K562 (cell line): Measurements from ENCODE around the gene IRF9. TPM values are rescaled to one million over a fixed set of nuclear protein-coding genes. Genes with fewer than 3 reads are reported as not detected.

Experiments used
- ATAC-seq: fragments of 200-7000 bp; cut with Tn5 transposase; 3 replicates; pipeline ENCODE4 v1.9.1; 2020; ENCODE audit warnings: moderate library complexity
- BruUV-seq: library from RNA; stranded (reverse); fragments of 400-500 nt; replicated peaks from 2 replicates; lab custom pipeline; 2021; lab: Mats Ljungman, UMichigan
- CTCF ChIA-PET: fragments of 300-600 bp; formaldehyde crosslinking; extraction: SDS; loops from one replicate; lab custom pipeline; 2021; ENCODE audit warnings: low intra/inter-chr PET ratio; lab: Yijun Ruan, JAX
- POLR2A ChIA-PET: fragments of 300-600, 350-650 bp; sonication (Branson Sonifier 250); formaldehyde crosslinking; extraction: SDS; loops from one replicate; lab custom pipeline; 2021; ENCODE audit warnings: antibody characterized with exemption, inconsistent platforms; lab: Yijun Ruan, JAX
- DNase-seq, 4 experiments: peaks; one replicate each; pipeline versions ENCODE4 v3.0.0 to v3.0.0-alpha.2; 2011 to 2018; ENCODE audit warnings: low spot score in 3 of 4, mixed read lengths in 3 of 4; ENCODE audit errors: extremely low read depth in 1 of 4
- FAIRE-seq: peaks from 2 replicates; lab custom pipeline; 2011; peaks lifted over from hg19 to GRCh38; lab: Jason Lieb, UNC
- H2AFZ ChIP-seq: 2 replicates; pipeline ENCODE4 v1.6.0; 2011; ENCODE audit warnings: low read depth, low read length, control low read depth, inconsistent platforms
- H3K27ac ChIP-seq: fragments of 200-600 bp; 3 replicates; pipeline ENCODE4 v1.8.0; 2011; ENCODE audit warnings: low read depth, mild to moderate bottlenecking, control low read depth, inconsistent platforms, low read length, moderate library complexity, mixed read lengths; ENCODE audit errors: extremely low read depth
- H3K27me3 ChIP-seq, 2 experiments: fragments of 300-600 bp in 1 of 2; 2 replicates in 1 of 2; 3 replicates in 1 of 2; pipeline versions ENCODE4 v1.6.0 to v1.8.0; 2011; ENCODE audit warnings: inconsistent platforms in 2 of 2, low read length in 2 of 2, mild to moderate bottlenecking in 1 of 2, mixed read lengths in 1 of 2, moderate library complexity in 1 of 2; ENCODE audit not compliant: control insufficient read depth in 2 of 2, insufficient read depth in 2 of 2
- H3K36me3 ChIP-seq: fragments of 300-600 bp; 3 replicates; pipeline ENCODE4 v1.8.0; 2011; ENCODE audit warnings: mild to moderate bottlenecking, low read length, inconsistent platforms; ENCODE audit not compliant: control insufficient read depth, insufficient read depth
- H3K4me1 ChIP-seq, 2 experiments: fragments of 200-600 bp in 1 of 2; replicated peaks in 1 of 2; 2 replicates in 1 of 2; 3 replicates in 1 of 2; pipeline versions ENCODE4 v1.5.1 to v1.8.0; 2011; ENCODE audit warnings: inconsistent platforms in 2 of 2, low read length in 2 of 2, mild to moderate bottlenecking in 1 of 2, mixed read lengths in 1 of 2, moderate library complexity in 1 of 2; ENCODE audit not compliant: control insufficient read depth in 2 of 2, insufficient read depth in 2 of 2
- H3K4me2 ChIP-seq: 2 replicates; pipeline ENCODE4 v1.6.1; 2011; ENCODE audit warnings: low read length, control low read depth, inconsistent platforms, mixed read lengths; ENCODE audit not compliant: insufficient read depth
- H3K4me3 ChIP-seq: fragments of 200-600 bp; sonication (generic), shearing (Covaris generic); 2 replicates; pipeline ENCODE4 v1.5.1; 2016; ENCODE audit warnings: control low read depth, inconsistent platforms
- H3K79me2 ChIP-seq: fragments of 200-600 bp; 3 replicates; pipeline ENCODE4 v1.8.0; 2011; ENCODE audit warnings: low read length, inconsistent platforms; ENCODE audit not compliant: control insufficient read depth, insufficient read depth
- H3K9ac ChIP-seq, 2 experiments: 2 replicates each; pipeline versions ENCODE4 v1.6.0 to v1.6.1; 2011; ENCODE audit warnings: low read depth in 2 of 2, low read length in 2 of 2, control low read depth in 1 of 2, inconsistent platforms in 1 of 2, mild to moderate bottlenecking in 1 of 2, mixed read lengths in 1 of 2; ENCODE audit not compliant: insufficient read depth in 1 of 2
- H3K9me1 ChIP-seq: one replicate; pipeline ENCODE4 v1.6.0; 2011; ENCODE audit warnings: inconsistent platforms, mild to moderate bottlenecking, low read length, moderate library complexity; ENCODE audit not compliant: control insufficient read depth, insufficient read depth
- H3K9me3 ChIP-seq: replicated peaks from 2 replicates; pipeline ENCODE4 v1.5.1; 2011; ENCODE audit warnings: low read depth, low read length, inconsistent platforms; ENCODE audit not compliant: control insufficient read depth, insufficient read depth
- H4K20me1 ChIP-seq: replicated peaks from 2 replicates; pipeline ENCODE4 v1.6.1; 2011; ENCODE audit warnings: low read length, inconsistent platforms, mixed read lengths; ENCODE audit not compliant: control insufficient read depth, insufficient read depth
- C11orf30 ChIP-seq: fragments of 450-650 bp; IDR thresholded peaks from 2 replicates; pipeline ENCODE4 v1.6.1; 2016; ENCODE audit warnings: low read depth, mild to moderate bottlenecking
- DACH1 ChIP-seq: fragments of 450-650 bp; IDR thresholded peaks from 2 replicates; pipeline ENCODE4 v1.6.1; 2018; ENCODE audit not compliant: partially characterized antibody
- FOXM1 ChIP-seq, 2 experiments: fragments of 450-650 bp in 1 of 2; sonication (generic) in 1 of 2; formaldehyde crosslinking in 1 of 2; IDR thresholded peaks; 2 replicates each; pipeline versions ENCODE4 v1.6.1 to v1.9.0; 2017 to 2022; ENCODE audit warnings: low read depth in 2 of 2, mild to moderate bottlenecking in 2 of 2, missing genetic modification reagents in 1 of 2, moderate library complexity in 1 of 2
- IFI16 ChIP-seq: fragments of 250-450 bp; sonication (Bioruptor Pico); IDR thresholded peaks from 2 replicates; pipeline ENCODE4 v2.1.2; 2022; ENCODE audit warnings: mild to moderate bottlenecking, inconsistent platforms
- MTA3 ChIP-seq: fragments of 450-650 bp; formaldehyde crosslinking; IDR thresholded peaks from 2 replicates; pipeline ENCODE4 v1.6.1; 2017; ENCODE audit warnings: mild to moderate bottlenecking, borderline replicate concordance
- RFX5 ChIP-seq: IDR thresholded peaks from 2 replicates; pipeline ENCODE4 v1.6.1; 2011; ENCODE audit warnings: low read depth, mild to moderate bottlenecking, improper control_type of control experiment, low read length
- TAL1 ChIP-seq: fragments of 450-650 bp; IDR thresholded peaks from 2 replicates; pipeline ENCODE4 v1.6.1; 2016; ENCODE audit warnings: mild to moderate bottlenecking
- TOE1 ChIP-seq, 2 experiments: fragments of 450-650 bp in 1 of 2; sonication (generic) in 1 of 2; formaldehyde crosslinking in 1 of 2; IDR thresholded peaks; 2 replicates each; pipeline versions ENCODE4 v1.7.1 to v1.8.0; 2016 to 2022; ENCODE audit warnings: borderline replicate concordance in 2 of 2, mild to moderate bottlenecking in 2 of 2, antibody characterized with exemption in 1 of 2, inconsistent platforms in 1 of 2, low read depth in 1 of 2, missing genetic modification reagents in 1 of 2, moderate library complexity in 1 of 2
- ZFP1 ChIP-seq: fragments of 450-650 bp; formaldehyde crosslinking; IDR thresholded peaks from 2 replicates; pipeline ENCODE4 v1.4.0; 2020; ENCODE audit warnings: mild to moderate bottlenecking, mixed read lengths
- ZNF165 ChIP-seq: fragments of 250-450 bp; sonication (Bioruptor Pico); IDR thresholded peaks from 2 replicates; pipeline ENCODE4 v1.4.0; 2020; ENCODE audit warnings: borderline replicate concordance
- ZNF197 ChIP-seq: fragments of 200-800 bp; sonication (Bioruptor generic); IDR thresholded peaks from 2 replicates; pipeline ENCODE4 v1.6.1; 2016; ENCODE audit warnings: low read depth, missing genetic modification characterization, missing compliant biosample characterization
- ZNF263 ChIP-seq: sonication (generic); formaldehyde crosslinking; IDR thresholded peaks from 2 replicates; pipeline ENCODE4 v1.8.0; 2022; ENCODE audit warnings: mild to moderate bottlenecking, missing genetic modification reagents, borderline replicate concordance
- ZNF699 ChIP-seq: fragments of 250-450 bp; sonication (Bioruptor Pico); IDR thresholded peaks from 2 replicates; pipeline ENCODE4 v1.8.0; 2021; ENCODE audit warnings: mild to moderate bottlenecking, moderate library complexity; ENCODE audit not compliant: insufficient replicate concordance
- WGBS: fragments of 100-300 bp; shearing (Covaris generic); methylation state at CpG from one replicate; pipeline ENCODE4 v1.1.6; 2016; ENCODE audit warnings: low coverage, mixed read lengths; ENCODE audit not compliant: insufficient coverage; ENCODE audit errors: missing lambda C conversion rate; 5-methylcytosine and 5-hydroxymethylcytosine counted together
- in situ Hi-C: fragments of 300-500 bp; cut with MboI; formaldehyde crosslinking; loops from 4 replicates; pipeline ENCODE4 v1.15.0; 2018; ENCODE audit warnings: inconsistent platforms, mixed read lengths
- intact Hi-C: fragments of 100-400 bp; cut with micrococcal nuclease; formaldehyde crosslinking; loops from 2 replicates; pipeline ENCODE4 v1.14.2; 2022
- polyA plus RNA-seq, 8 experiments: library from polyadenylated mRNA; depleted of rRNA in 4 of 8; stranded (reverse) in 5 of 8; unstranded in 3 of 8; fragments of >200 nt; fragmentation: Nextera tagmentation in 2 of 8; fragmentation: Illumina TruSeq in 1 of 8; extraction: Ambion mirVana in 2 of 8; extraction: Trizol in 1 of 8; gene quantifications; 2 replicates each; pipeline versions ENCODE4 v1.2.1 to v1.2.3, GENCODE V29; 2011 to 2014; ENCODE audit warnings: inconsistent platforms in 1 of 8, missing spikeins in 1 of 8
- total RNA-seq, 7 experiments: library from RNA; depleted of rRNA in 6 of 7; stranded (reverse); fragments of >200 nt in 6 of 7; fragmentation: Illumina TruSeq in 2 of 7; extraction: Trizol in 2 of 7; gene quantifications; 2 replicates each; pipeline versions ENCODE4 v1.2.1 to v1.2.3, GENCODE V29; 2011 to 2021; ENCODE audit warnings: low replicate concordance in 1 of 7
- TF ChIP-seq, protein P1 (sequence below), 2 experiments: fragments of 450-650 bp; IDR thresholded peaks; 2 replicates each; pipeline ENCODE4 v1.6.1; 2018; ENCODE audit warnings: mild to moderate bottlenecking in 2 of 2, low read depth in 1 of 2; ENCODE audit not compliant: partially characterized antibody in 2 of 2
- TF ChIP-seq, protein P2 (sequence below): sonication (generic); IDR thresholded peaks from 2 replicates; pipeline ENCODE4 v1.6.1; 2016
- TF ChIP-seq, protein P3 (sequence below), 2 experiments: IDR thresholded peaks; 2 replicates each; pipeline ENCODE4 v1.6.1; 2011; ENCODE audit warnings: borderline replicate concordance in 1 of 2, control low read depth in 1 of 2, low read depth in 1 of 2, low read length in 1 of 2, mild to moderate bottlenecking in 1 of 2, mixed read lengths in 1 of 2, moderate library complexity in 1 of 2; ENCODE audit not compliant: insufficient read depth in 1 of 2, insufficient read length in 1 of 2, poor library complexity in 1 of 2, severe bottlenecking in 1 of 2; ENCODE audit errors: extremely low read depth in 1 of 2

Gene IRF9
- total and polyA plus RNA-seq, 9 of the 15 experiments (the other 6 are each of a cell fraction or from before 2014, with no cell fraction given): 0.79 to 14.8 (median 6.1) TPM

DNA sequence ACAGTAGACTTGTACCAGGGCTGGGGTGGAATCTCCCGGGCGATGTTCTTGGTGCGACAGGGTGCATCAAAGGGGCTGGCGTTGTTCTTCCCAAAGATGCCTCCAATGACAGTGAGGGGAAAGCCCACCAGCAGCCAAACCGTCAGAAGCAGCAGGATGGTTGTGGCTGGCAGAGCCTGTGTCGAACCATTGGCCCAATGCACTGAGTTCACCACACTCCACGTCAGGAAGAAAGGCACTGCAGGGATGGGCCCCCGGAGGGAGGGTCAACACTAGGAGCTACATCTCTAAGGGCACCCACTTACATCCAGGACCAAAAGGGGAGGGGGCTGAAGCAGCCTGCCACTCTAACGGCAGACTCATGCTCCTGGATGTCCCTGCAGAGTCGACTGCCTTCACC is 29.4 kb downstream of the IRF9 start:
- Histone ChIP-seq H3K36me3 (peaks cover 56% of the 10 kb centered on the region; the same call in 2 of the 3 replicates), H3K4me2 (no peak overlapping the region), H2AFZ (no peak overlapping the region), H3K27me3 (no peaks in the 10 kb centered on the region), H3K4me3 (no peak overlapping the region), H3K9me3 (no peaks in the 10 kb centered on the region), H3K4me1 (peaks cover 6 to 28% of the 10 kb centered on the region in 2 experiments; a peak in 3 of 5 replicates), H3K9me1 (peaks cover 3% of the 10 kb centered on the region), H3K79me2 (peaks cover 39% of the 10 kb centered on the region), H3K9ac (peak overlapping the region in 1 of 2 experiments; percentile 26; a peak in 1 of 4 replicates), H3K27ac (no peak overlapping the region), H4K20me1 (peaks cover 9% of the 10 kb centered on the region; the same call in 1 of the 2 replicates)
- no peak for ATAC-seq
- FAIRE-seq: no peak
- ChIA-PET CTCF (no interaction called here), POLR2A (interaction anchor here (1.0 kb wide), 1 partner anchor 11 kb away, joined by 3 read pairs; no protein-coding TSS in a partner anchor)
- 91% methylated on average over 10 of the region's 10 CpGs for WGBS
- in situ Hi-C loops (no loop called here), intact Hi-C loops (no loop called here)
- DNase-seq: no peak
- no TSS peak for BruUV-seq
- TF ChIP-seq ZNF263 (CRISPR knock-in tag): no peak
- no peak for TF ChIP-seq ZNF165
- no peak for TF ChIP-seq DACH1
- TF ChIP-seq TAL1: no peak
- TF ChIP-seq, protein P1, sequence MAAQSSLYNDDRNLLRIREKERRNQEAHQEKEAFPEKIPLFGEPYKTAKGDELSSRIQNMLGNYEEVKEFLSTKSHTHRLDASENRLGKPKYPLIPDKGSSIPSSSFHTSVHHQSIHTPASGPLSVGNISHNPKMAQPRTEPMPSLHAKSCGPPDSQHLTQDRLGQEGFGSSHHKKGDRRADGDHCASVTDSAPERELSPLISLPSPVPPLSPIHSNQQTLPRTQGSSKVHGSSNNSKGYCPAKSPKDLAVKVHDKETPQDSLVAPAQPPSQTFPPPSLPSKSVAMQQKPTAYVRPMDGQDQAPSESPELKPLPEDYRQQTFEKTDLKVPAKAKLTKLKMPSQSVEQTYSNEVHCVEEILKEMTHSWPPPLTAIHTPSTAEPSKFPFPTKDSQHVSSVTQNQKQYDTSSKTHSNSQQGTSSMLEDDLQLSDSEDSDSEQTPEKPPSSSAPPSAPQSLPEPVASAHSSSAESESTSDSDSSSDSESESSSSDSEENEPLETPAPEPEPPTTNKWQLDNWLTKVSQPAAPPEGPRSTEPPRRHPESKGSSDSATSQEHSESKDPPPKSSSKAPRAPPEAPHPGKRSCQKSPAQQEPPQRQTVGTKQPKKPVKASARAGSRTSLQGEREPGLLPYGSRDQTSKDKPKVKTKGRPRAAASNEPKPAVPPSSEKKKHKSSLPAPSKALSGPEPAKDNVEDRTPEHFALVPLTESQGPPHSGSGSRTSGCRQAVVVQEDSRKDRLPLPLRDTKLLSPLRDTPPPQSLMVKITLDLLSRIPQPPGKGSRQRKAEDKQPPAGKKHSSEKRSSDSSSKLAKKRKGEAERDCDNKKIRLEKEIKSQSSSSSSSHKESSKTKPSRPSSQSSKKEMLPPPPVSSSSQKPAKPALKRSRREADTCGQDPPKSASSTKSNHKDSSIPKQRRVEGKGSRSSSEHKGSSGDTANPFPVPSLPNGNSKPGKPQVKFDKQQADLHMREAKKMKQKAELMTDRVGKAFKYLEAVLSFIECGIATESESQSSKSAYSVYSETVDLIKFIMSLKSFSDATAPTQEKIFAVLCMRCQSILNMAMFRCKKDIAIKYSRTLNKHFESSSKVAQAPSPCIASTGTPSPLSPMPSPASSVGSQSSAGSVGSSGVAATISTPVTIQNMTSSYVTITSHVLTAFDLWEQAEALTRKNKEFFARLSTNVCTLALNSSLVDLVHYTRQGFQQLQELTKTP (IDR thresholded peaks at IDR 0.05; ENCODE audit: low read depth in 1 of 2, partially characterized antibody in 2 of 2): no peak
- no peak for TF ChIP-seq MTA3
- TF ChIP-seq, protein P2, sequence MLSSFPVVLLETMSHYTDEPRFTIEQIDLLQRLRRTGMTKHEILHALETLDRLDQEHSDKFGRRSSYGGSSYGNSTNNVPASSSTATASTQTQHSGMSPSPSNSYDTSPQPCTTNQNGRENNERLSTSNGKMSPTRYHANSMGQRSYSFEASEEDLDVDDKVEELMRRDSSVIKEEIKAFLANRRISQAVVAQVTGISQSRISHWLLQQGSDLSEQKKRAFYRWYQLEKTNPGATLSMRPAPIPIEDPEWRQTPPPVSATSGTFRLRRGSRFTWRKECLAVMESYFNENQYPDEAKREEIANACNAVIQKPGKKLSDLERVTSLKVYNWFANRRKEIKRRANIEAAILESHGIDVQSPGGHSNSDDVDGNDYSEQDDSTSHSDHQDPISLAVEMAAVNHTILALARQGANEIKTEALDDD: no peak
- TF ChIP-seq ZNF699 (CRISPR knock-in tag): no peak
- TF ChIP-seq TOE1 (IDR thresholded peaks at IDR 0.05; ENCODE audit: borderline replicate concordance): no peak
- TF ChIP-seq TOE1 (CRISPR knock-in tag; IDR thresholded peaks at IDR 0.05; ENCODE audit: borderline replicate concordance, low read depth): no peak
- TF ChIP-seq C11orf30: no peak
- TF ChIP-seq, protein P3, sequence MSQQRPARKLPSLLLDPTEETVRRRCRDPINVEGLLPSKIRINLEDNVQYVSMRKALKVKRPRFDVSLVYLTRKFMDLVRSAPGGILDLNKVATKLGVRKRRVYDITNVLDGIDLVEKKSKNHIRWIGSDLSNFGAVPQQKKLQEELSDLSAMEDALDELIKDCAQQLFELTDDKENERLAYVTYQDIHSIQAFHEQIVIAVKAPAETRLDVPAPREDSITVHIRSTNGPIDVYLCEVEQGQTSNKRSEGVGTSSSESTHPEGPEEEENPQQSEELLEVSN (IDR thresholded peaks at IDR 0.05; ENCODE audit: borderline replicate concordance in 1 of 2, extremely low read depth in 1 of 2, insufficient read depth in 1 of 2, insufficient read length in 1 of 2, low read depth in 1 of 2, low read length in 1 of 2, poor library complexity in 1 of 2, severe bottlenecking in 1 of 2): no peak
- no peak for TF ChIP-seq FOXM1 (IDR thresholded peaks at IDR 0.05; ENCODE audit: low read depth)
- no peak for TF ChIP-seq FOXM1 (CRISPR knock-in tag; IDR thresholded peaks at IDR 0.05; ENCODE audit: low read depth)
- no peak for TF ChIP-seq ZNF197 (CRISPR knock-in tag)
- no peak for TF ChIP-seq RFX5
- no peak for TF ChIP-seq IFI16 (CRISPR knock-in tag)
- TF ChIP-seq ZFP1 (CRISPR knock-in tag): no peak
